K562 (cell line): ENCODE data around the gene ELF3. TPM values are rescaled to one million over a fixed set of nuclear protein-coding genes. Genes with fewer than 3 reads are reported as not detected.
"Not testable (repeated sequence)": the region's sequence is repeated elsewhere in the genome, so short reads cannot be mapped to it uniquely, and the experiment has no call there.

Experiments used
- ATAC-seq: fragments of 200-7000 bp; cut with Tn5 transposase; 3 replicates; pipeline ENCODE4 v1.9.1; 2020; ENCODE audit warnings: moderate library complexity
- BruUV-seq: library from RNA; stranded (reverse); fragments of 400-500 nt; replicated peaks from 2 replicates; lab custom pipeline; 2021; lab: Mats Ljungman, UMichigan
- CTCF ChIA-PET: fragments of 300-600 bp; formaldehyde crosslinking; extraction: SDS; loops from one replicate; lab custom pipeline; 2021; ENCODE audit warnings: low intra/inter-chr PET ratio; lab: Yijun Ruan, JAX
- POLR2A ChIA-PET: fragments of 300-600, 350-650 bp; sonication (Branson Sonifier 250); formaldehyde crosslinking; extraction: SDS; loops from one replicate; lab custom pipeline; 2021; ENCODE audit warnings: antibody characterized with exemption, inconsistent platforms; lab: Yijun Ruan, JAX
- DNase-seq, 4 experiments: peaks; one replicate each; pipeline versions ENCODE4 v3.0.0 to v3.0.0-alpha.2; 2011 to 2018; ENCODE audit warnings: low spot score in 3 of 4, mixed read lengths in 3 of 4; ENCODE audit errors: extremely low read depth in 1 of 4
- FAIRE-seq: peaks from 2 replicates; lab custom pipeline; 2011; peaks lifted over from hg19 to GRCh38; lab: Jason Lieb, UNC
- H2AFZ ChIP-seq: 2 replicates; pipeline ENCODE4 v1.6.0; 2011; ENCODE audit warnings: low read depth, low read length, control low read depth, inconsistent platforms
- H3K27ac ChIP-seq: fragments of 200-600 bp; 3 replicates; pipeline ENCODE4 v1.8.0; 2011; ENCODE audit warnings: low read depth, mild to moderate bottlenecking, control low read depth, inconsistent platforms, low read length, moderate library complexity, mixed read lengths; ENCODE audit errors: extremely low read depth
- H3K27me3 ChIP-seq, 2 experiments: fragments of 300-600 bp in 1 of 2; 2 replicates in 1 of 2; 3 replicates in 1 of 2; pipeline versions ENCODE4 v1.6.0 to v1.8.0; 2011; ENCODE audit warnings: inconsistent platforms in 2 of 2, low read length in 2 of 2, mild to moderate bottlenecking in 1 of 2, mixed read lengths in 1 of 2, moderate library complexity in 1 of 2; ENCODE audit not compliant: control insufficient read depth in 2 of 2, insufficient read depth in 2 of 2
- H3K36me3 ChIP-seq: fragments of 300-600 bp; 3 replicates; pipeline ENCODE4 v1.8.0; 2011; ENCODE audit warnings: mild to moderate bottlenecking, low read length, inconsistent platforms; ENCODE audit not compliant: control insufficient read depth, insufficient read depth
- H3K4me1 ChIP-seq, 2 experiments: fragments of 200-600 bp in 1 of 2; replicated peaks in 1 of 2; 2 replicates in 1 of 2; 3 replicates in 1 of 2; pipeline versions ENCODE4 v1.5.1 to v1.8.0; 2011; ENCODE audit warnings: inconsistent platforms in 2 of 2, low read length in 2 of 2, mild to moderate bottlenecking in 1 of 2, mixed read lengths in 1 of 2, moderate library complexity in 1 of 2; ENCODE audit not compliant: control insufficient read depth in 2 of 2, insufficient read depth in 2 of 2
- H3K4me2 ChIP-seq: 2 replicates; pipeline ENCODE4 v1.6.1; 2011; ENCODE audit warnings: low read length, control low read depth, inconsistent platforms, mixed read lengths; ENCODE audit not compliant: insufficient read depth
- H3K4me3 ChIP-seq: fragments of 200-600 bp; sonication (generic), shearing (Covaris generic); 2 replicates; pipeline ENCODE4 v1.5.1; 2016; ENCODE audit warnings: control low read depth, inconsistent platforms
- H3K79me2 ChIP-seq: fragments of 200-600 bp; 3 replicates; pipeline ENCODE4 v1.8.0; 2011; ENCODE audit warnings: low read length, inconsistent platforms; ENCODE audit not compliant: control insufficient read depth, insufficient read depth
- H3K9ac ChIP-seq, 2 experiments: 2 replicates each; pipeline versions ENCODE4 v1.6.0 to v1.6.1; 2011; ENCODE audit warnings: low read depth in 2 of 2, low read length in 2 of 2, control low read depth in 1 of 2, inconsistent platforms in 1 of 2, mild to moderate bottlenecking in 1 of 2, mixed read lengths in 1 of 2; ENCODE audit not compliant: insufficient read depth in 1 of 2
- H3K9me1 ChIP-seq: one replicate; pipeline ENCODE4 v1.6.0; 2011; ENCODE audit warnings: inconsistent platforms, mild to moderate bottlenecking, low read length, moderate library complexity; ENCODE audit not compliant: control insufficient read depth, insufficient read depth
- H3K9me3 ChIP-seq: replicated peaks from 2 replicates; pipeline ENCODE4 v1.5.1; 2011; ENCODE audit warnings: low read depth, low read length, inconsistent platforms; ENCODE audit not compliant: control insufficient read depth, insufficient read depth
- H4K20me1 ChIP-seq: replicated peaks from 2 replicates; pipeline ENCODE4 v1.6.1; 2011; ENCODE audit warnings: low read length, inconsistent platforms, mixed read lengths; ENCODE audit not compliant: control insufficient read depth, insufficient read depth
- ESRRB ChIP-seq: fragments of 250-450 bp; sonication (Bioruptor Pico); IDR thresholded peaks from 2 replicates; pipeline ENCODE4 v1.5.0; 2020; ENCODE audit warnings: mild to moderate bottlenecking, moderate library complexity, borderline replicate concordance
- ETV1 ChIP-seq: fragments of 450-650 bp; conservative IDR thresholded peaks from 2 replicates; pipeline ENCODE4 v1.6.1; 2016; ENCODE audit warnings: missing genetic modification characterization, control low read depth, low read depth, missing compliant biosample characterization
- MIER1 ChIP-seq: fragments of 450-650 bp; IDR thresholded peaks from 2 replicates; pipeline ENCODE4 v1.6.1; 2016; ENCODE audit warnings: antibody characterized with exemption, mild to moderate bottlenecking, low read depth
- NR1H2 ChIP-seq: sonication (generic); formaldehyde crosslinking; IDR thresholded peaks from 2 replicates; pipeline ENCODE4 v1.4.0; 2020; ENCODE audit warnings: mild to moderate bottlenecking, missing genetic modification reagents
- POLR2AphosphoS5 ChIP-seq: IDR thresholded peaks from 2 replicates; pipeline ENCODE4 v1.6.1; 2011; ENCODE audit warnings: mild to moderate bottlenecking, low read depth, low read length, moderate library complexity; ENCODE audit not compliant: control insufficient read depth, insufficient read depth
- RFX1 ChIP-seq: fragments of 450-650 bp; IDR thresholded peaks from 2 replicates; pipeline ENCODE4 v1.6.1; 2016; ENCODE audit warnings: mild to moderate bottlenecking, moderate library complexity
- SIRT6 ChIP-seq: IDR thresholded peaks from one replicate; pipeline ENCODE4 v1.6.1; 2012; ENCODE audit warnings: low read depth, mild to moderate bottlenecking, control low read depth, inconsistent platforms, low read length, moderate library complexity
- U2AF1 ChIP-seq: fragments of 200-400 bp; formaldehyde crosslinking; optimal IDR thresholded peaks from 2 replicates; pipeline ENCODE3; 2017; ENCODE audit warnings: mild to moderate bottlenecking, low read depth, low read length, moderate library complexity
- ZKSCAN3 ChIP-seq: fragments of 250-450 bp; sonication (Bioruptor Pico); IDR thresholded peaks from 2 replicates; pipeline ENCODE4 v1.4.0; 2020
- ZNF121 ChIP-seq: sonication (generic); formaldehyde crosslinking; conservative IDR thresholded peaks from 2 replicates; pipeline ENCODE4 v1.8.0; 2022; ENCODE audit warnings: missing genetic modification reagents
- ZNF445 ChIP-seq: fragments of 250-450 bp; sonication (Bioruptor Pico); IDR thresholded peaks from 2 replicates; pipeline ENCODE4 v1.4.0; 2020; ENCODE audit warnings: low read depth, mild to moderate bottlenecking, moderate library complexity
- ZNF830 ChIP-seq: fragments of 250-450 bp; sonication (Bioruptor Pico); IDR thresholded peaks from 2 replicates; pipeline ENCODE4 v1.5.0; 2021; ENCODE audit warnings: mild to moderate bottlenecking
- WGBS: fragments of 100-300 bp; shearing (Covaris generic); methylation state at CpG from one replicate; pipeline ENCODE4 v1.1.6; 2016; ENCODE audit warnings: low coverage, mixed read lengths; ENCODE audit not compliant: insufficient coverage; ENCODE audit errors: missing lambda C conversion rate; 5-methylcytosine and 5-hydroxymethylcytosine counted together
- in situ Hi-C: fragments of 300-500 bp; cut with MboI; formaldehyde crosslinking; loops from 4 replicates; pipeline ENCODE4 v1.15.0; 2018; ENCODE audit warnings: inconsistent platforms, mixed read lengths
- intact Hi-C: fragments of 100-400 bp; cut with micrococcal nuclease; formaldehyde crosslinking; loops from 2 replicates; pipeline ENCODE4 v1.14.2; 2022
- polyA plus RNA-seq, 8 experiments: library from polyadenylated mRNA; depleted of rRNA in 4 of 8; stranded (reverse) in 5 of 8; unstranded in 3 of 8; fragments of >200 nt; fragmentation: Nextera tagmentation in 2 of 8; fragmentation: Illumina TruSeq in 1 of 8; extraction: Ambion mirVana in 2 of 8; extraction: Trizol in 1 of 8; gene quantifications; 2 replicates each; pipeline versions ENCODE4 v1.2.1 to v1.2.3, GENCODE V29; 2011 to 2014; ENCODE audit warnings: inconsistent platforms in 1 of 8, missing spikeins in 1 of 8
- total RNA-seq, 7 experiments: library from RNA; depleted of rRNA in 6 of 7; stranded (reverse); fragments of >200 nt in 6 of 7; fragmentation: Illumina TruSeq in 2 of 7; extraction: Trizol in 2 of 7; gene quantifications; 2 replicates each; pipeline versions ENCODE4 v1.2.1 to v1.2.3, GENCODE V29; 2011 to 2021; ENCODE audit warnings: low replicate concordance in 1 of 7
- TF ChIP-seq, protein P1 (sequence below): sonication (generic); formaldehyde crosslinking; IDR thresholded peaks from 2 replicates; pipeline ENCODE4 v1.9.0; 2022; ENCODE audit warnings: mild to moderate bottlenecking, missing genetic modification reagents
- TF ChIP-seq, protein P2 (sequence below): fragments of 250-450 bp; sonication (Bioruptor Pico); IDR thresholded peaks from 2 replicates; pipeline ENCODE4 v1.8.0; 2021; ENCODE audit warnings: mild to moderate bottlenecking, moderate library complexity

The ELF3 gene
- total and polyA plus RNA-seq, 9 of the 15 experiments (the other 6 are each of a cell fraction or from before 2014, with no cell fraction given), result 0.03 to 1.2 (median 0.07) TPM; not detected in 4

DNA sequence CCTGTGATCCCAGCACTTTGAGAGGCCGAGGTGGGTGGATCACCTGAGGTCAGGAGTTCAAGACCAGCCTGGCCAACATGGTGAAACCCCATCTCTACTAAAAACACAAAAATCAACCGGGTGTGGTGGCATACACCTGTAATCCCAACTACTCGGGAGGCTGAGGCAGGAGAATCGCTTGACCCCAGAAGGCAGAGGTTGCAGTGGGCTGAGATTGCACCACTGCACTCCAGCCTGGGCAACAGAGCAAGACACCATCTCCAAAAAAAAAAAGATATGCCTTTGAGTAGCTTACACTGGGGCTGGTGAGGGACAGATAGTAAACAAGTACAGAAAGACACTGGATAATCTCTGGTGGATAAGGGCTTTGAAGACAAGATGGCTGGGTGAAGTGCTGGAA is 44.3 kb downstream of the ELF3 start:
- 0% methylated on average over 4 of the region's 4 CpGs for WGBS

DNA sequence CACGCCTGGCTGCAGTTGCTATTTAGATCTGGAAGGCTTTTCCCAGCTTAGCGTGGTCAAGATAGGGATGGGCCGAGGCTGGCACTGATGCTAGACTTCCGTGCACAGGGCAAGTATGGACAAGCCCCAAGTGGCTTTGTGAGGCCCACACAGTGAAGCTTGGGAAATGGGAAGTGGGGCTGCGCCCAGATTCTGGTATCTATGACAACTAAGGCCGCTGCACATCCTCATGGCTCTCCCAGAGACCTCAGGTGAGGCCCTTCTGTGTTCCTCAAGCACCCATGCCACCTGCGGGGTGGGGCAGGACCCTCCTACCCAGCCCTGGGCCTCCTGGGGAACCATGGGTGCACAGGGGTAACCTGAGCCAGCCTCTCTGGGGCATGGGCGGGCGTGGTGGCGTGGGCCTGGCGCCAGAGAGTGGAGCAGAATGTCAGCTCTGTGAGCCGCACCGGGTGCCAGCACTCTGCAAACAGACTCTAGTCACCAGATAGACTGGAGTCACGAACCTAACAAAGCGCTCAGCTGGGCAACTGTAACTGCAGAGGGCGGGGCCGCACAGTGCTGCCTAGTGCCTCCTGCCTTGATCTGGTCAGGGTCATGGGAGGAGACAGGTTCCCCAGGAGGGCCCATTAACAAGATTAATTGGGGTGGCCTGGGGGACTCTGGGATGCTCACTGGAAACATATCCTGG is 46.4 kb downstream of the ELF3 start:
- no peak for FAIRE-seq
- TF ChIP-seq ETV1 (tag) (no peak), NR1H2 (CRISPR knock-in tag) (no peak), ESRRB (CRISPR knock-in tag) (no peak), ZNF830 (no peak), RFX1 (peak; percentile 43), SIRT6 (no peak), MIER1 (no peak), POLR2AphosphoS5 (no peak), ZKSCAN3 (no peak), ZNF445 (CRISPR knock-in tag) (no peak), U2AF1 (no peak)
- TF ChIP-seq, protein P1, sequence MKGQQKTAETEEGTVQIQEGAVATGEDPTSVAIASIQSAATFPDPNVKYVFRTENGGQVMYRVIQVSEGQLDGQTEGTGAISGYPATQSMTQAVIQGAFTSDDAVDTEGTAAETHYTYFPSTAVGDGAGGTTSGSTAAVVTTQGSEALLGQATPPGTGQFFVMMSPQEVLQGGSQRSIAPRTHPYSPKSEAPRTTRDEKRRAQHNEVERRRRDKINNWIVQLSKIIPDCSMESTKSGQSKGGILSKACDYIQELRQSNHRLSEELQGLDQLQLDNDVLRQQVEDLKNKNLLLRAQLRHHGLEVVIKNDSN (CRISPR knock-in tag), result 0 out of 2 replicates have a peak, but pooled peaks have one; percentile 19
- TF ChIP-seq, protein P2, sequence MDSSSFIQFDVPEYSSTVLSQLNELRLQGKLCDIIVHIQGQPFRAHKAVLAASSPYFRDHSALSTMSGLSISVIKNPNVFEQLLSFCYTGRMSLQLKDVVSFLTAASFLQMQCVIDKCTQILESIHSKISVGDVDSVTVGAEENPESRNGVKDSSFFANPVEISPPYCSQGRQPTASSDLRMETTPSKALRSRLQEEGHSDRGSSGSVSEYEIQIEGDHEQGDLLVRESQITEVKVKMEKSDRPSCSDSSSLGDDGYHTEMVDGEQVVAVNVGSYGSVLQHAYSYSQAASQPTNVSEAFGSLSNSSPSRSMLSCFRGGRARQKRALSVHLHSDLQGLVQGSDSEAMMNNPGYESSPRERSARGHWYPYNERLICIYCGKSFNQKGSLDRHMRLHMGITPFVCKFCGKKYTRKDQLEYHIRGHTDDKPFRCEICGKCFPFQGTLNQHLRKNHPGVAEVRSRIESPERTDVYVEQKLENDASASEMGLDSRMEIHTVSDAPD (CRISPR knock-in tag), result no peak

More for the DNA sequence above, 44.3 kb downstream of the ELF3 start:
- FAIRE-seq, CTCF ChIA-PET, intact Hi-C loops, H3K36me3 ChIP-seq, H3K9ac ChIP-seq, H3K4me2 ChIP-seq, H3K9me1 ChIP-seq, H3K4me1 ChIP-seq, BruUV-seq, H3K27ac ChIP-seq, DNase-seq, in situ Hi-C loops, ATAC-seq, H3K4me3 ChIP-seq, H3K79me2 ChIP-seq, H4K20me1 ChIP-seq, H3K9me3 ChIP-seq, H2AFZ ChIP-seq: not testable (repeated sequence)
- peak; percentile 62 for TF ChIP-seq ZNF121
- H3K27me3 ChIP-seq, result peaks cover 7 to 32% of the 10 kb centered on the region in 2 experiments
- POLR2A ChIA-PET, result interaction anchor here (0.7 kb wide), 1 partner anchor 14 kb away, joined by 3 read pairs; no protein-coding TSS in a partner anchor

More for the DNA sequence above, 46.4 kb downstream of the ELF3 start:
- BruUV-seq, result no TSS peak
- no peaks in the 10 kb centered on the region for H3K79me2 ChIP-seq
- CTCF ChIA-PET, result no interaction called here
- WGBS, result 46% methylated on average over 17 of the region's 17 CpGs
- no peak overlapping the region for H3K27ac ChIP-seq
- POLR2A ChIA-PET, result interaction anchor here (0.6 to 1.3 kb wide), 2 partner anchors 8 to 317 kb away, joined by 3 to 4 read pairs; no protein-coding TSS in a partner anchor
- no peaks in the 10 kb centered on the region for H3K36me3 ChIP-seq
- peaks cover 9 to 32% of the 10 kb centered on the region in 2 experiments for H3K27me3 ChIP-seq
- H3K4me3 ChIP-seq, result no peak overlapping the region
- no peak overlapping the region for H2AFZ ChIP-seq
- DNase-seq (peak in 2 of 4 experiments; percentile 6 to 25), ATAC-seq (peak; percentile 46; the same call in 2 of the 3 replicates)
- H3K9me3 ChIP-seq, result no peaks in the 10 kb centered on the region
- no peak overlapping the region for H3K4me2 ChIP-seq
- H3K4me1 ChIP-seq, result peaks cover 5 to 7% of the 10 kb centered on the region in 2 experiments; a peak in 4 of 5 replicates
- H4K20me1 ChIP-seq, result no peaks in the 10 kb centered on the region
- in situ Hi-C loops, result no loop called here
- peak overlapping the region in 1 of 2 experiments; percentile 68; a peak in 2 of 4 replicates for H3K9ac ChIP-seq
- intact Hi-C loops, result no loop called here
- peaks cover 3% of the 10 kb centered on the region for H3K9me1 ChIP-seq
